ENCODE data around the gene RNF166.

DNA sequence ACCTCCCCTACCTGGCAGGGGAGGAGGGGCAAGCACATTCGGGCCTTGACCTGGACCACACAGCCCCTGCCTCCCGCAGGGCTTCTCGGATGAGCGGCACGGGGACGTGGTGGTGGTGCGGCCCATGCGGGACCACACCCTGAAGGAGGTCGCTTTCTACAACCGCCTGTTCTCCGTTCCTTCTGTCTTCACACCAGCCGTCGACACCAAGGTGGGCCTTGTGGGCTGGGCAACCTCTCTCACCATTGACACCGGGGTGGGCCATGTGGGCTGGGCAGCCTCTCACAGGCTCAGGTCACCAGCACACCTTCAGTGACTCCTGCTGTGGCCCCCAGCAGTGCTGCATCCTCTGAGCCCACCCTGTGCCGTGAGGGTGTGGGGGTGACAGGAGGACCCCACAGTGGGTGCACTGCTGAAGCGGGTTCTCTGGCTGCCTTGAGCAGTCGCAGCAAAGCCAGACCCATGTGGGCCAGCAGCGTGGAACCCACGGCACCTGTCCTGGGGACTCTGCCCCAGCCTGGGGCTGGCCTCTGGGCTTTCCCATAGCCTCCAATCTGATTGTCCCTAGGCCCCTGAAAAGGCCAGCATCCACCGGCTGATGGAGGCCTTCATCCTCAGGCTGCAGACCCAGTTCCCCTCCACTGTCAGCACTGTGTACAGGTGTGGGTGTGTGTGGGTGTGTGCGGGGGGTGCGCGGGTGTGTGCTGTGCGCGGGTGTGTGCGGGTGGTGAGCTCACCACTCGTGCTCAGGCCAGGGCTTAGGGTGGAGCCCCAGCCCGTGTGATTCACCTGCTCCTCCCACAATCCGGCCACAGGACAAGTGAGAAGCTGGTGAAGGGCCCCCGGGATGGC is 7.6 kb upstream of the RNF166 start:
- TF ChIP-seq FOXM1 (IDR thresholded peaks at IDR 0.05; ENCODE audit: borderline replicate concordance): no peak
- TF ChIP-seq ELF4 (IDR thresholded peaks at IDR 0.05): no peak
- no peak for TF ChIP-seq L3MBTL2 (conservative IDR thresholded peaks at IDR 0.05)
- TF ChIP-seq FOXK2 (IDR thresholded peaks at IDR 0.05): no peak
- TF ChIP-seq ZNF384 (IDR thresholded peaks at IDR 0.05): no peak
- TF ChIP-seq SP1 (IDR thresholded peaks at IDR 0.05): no peak
- TF ChIP-seq ARNT (IDR thresholded peaks at IDR 0.05): no peak
- no peak for TF ChIP-seq FOXA1 (IDR thresholded peaks at IDR 0.05)
